H1 (cell line): ENCODE results near the gene UBE2V1. TPM values are rescaled to one million over a fixed set of nuclear protein-coding genes. Genes with fewer than 3 reads are reported as not detected.
A peak's percentile ranks its signal among the peaks of the same experiment; 100 is the strongest.
"Not testable (repeated sequence)": the region's sequence is repeated elsewhere in the genome, so short reads cannot be mapped to it uniquely, and the experiment has no call there.

Experiments used
- CTCF ChIA-PET: fragments of 300-600 bp; sonication (Branson Sonifier 250); formaldehyde crosslinking; loops from one replicate; lab custom pipeline; 2021; ENCODE audit not compliant: partially characterized antibody; lab: Charles Lee
- POLR2A ChIA-PET: fragments of 300-600 bp; sonication (Branson Sonifier 250); formaldehyde crosslinking; loops from one replicate; lab custom pipeline; 2021; ENCODE audit warnings: inconsistent platforms; ENCODE audit not compliant: partially characterized antibody; lab: Charles Lee
- DNase-seq, 2 experiments: peaks; one replicate each; pipeline versions ENCODE4 v3.0.0 to v3.0.0-alpha.2; 2010 to 2022; ENCODE audit warnings: low spot score in 2 of 2, low read depth in 1 of 2, mixed read lengths in 1 of 2
- FAIRE-seq: peaks from 2 replicates; lab custom pipeline; 2011; peaks lifted over from hg19 to GRCh38; lab: Jason Lieb, UNC
- H2AFZ ChIP-seq: 2 replicates; pipeline ENCODE4 v1.8.1; 2012; ENCODE audit warnings: low read length, inconsistent platforms
- H2AK5ac ChIP-seq: 2 replicates; pipeline ENCODE4 v1.6.1; 2013; ENCODE audit warnings: low read depth, low read length
- H2BK120ac ChIP-seq: replicated peaks from 2 replicates; pipeline ENCODE3; 2013; ENCODE audit warnings: low read depth, low read length, inconsistent platforms
- H2BK12ac ChIP-seq: 2 replicates; pipeline ENCODE4 v1.6.1; 2013; ENCODE audit warnings: low read depth, low read length
- H2BK15ac ChIP-seq: 2 replicates; pipeline ENCODE4 v1.6.1; 2013; ENCODE audit warnings: low read length
- H2BK20ac ChIP-seq: 2 replicates; pipeline ENCODE4 v1.6.1; 2013; ENCODE audit warnings: low read length
- H2BK5ac ChIP-seq: 2 replicates; pipeline ENCODE4 v1.6.1; 2013; ENCODE audit warnings: low read depth, low read length
- H3K14ac ChIP-seq: 2 replicates; pipeline ENCODE4 v1.6.1; 2013; ENCODE audit warnings: inconsistent platforms; ENCODE audit not compliant: insufficient read length
- H3K18ac ChIP-seq: 2 replicates; pipeline ENCODE4 v1.6.1; 2013; ENCODE audit warnings: low read length; ENCODE audit errors: extremely low read depth
- H3K23ac ChIP-seq: 2 replicates; pipeline ENCODE4 v1.6.1; 2013; ENCODE audit warnings: inconsistent platforms; ENCODE audit not compliant: insufficient read length
- H3K23me2 ChIP-seq: 2 replicates; pipeline ENCODE4 v1.6.1; 2013; ENCODE audit warnings: low read depth, low read length
- H3K27ac ChIP-seq: 2 replicates; pipeline ENCODE4 v1.6.1; 2011; ENCODE audit warnings: low read depth, low read length, inconsistent platforms
- H3K27me3 ChIP-seq, 4 experiments: replicated peaks in 1 of 4; 1 replicate in 1 of 4; 2 replicates in 3 of 4; pipeline versions ENCODE4 v1.6.1 to v1.8.1; 2011 to 2013; ENCODE audit warnings: low read length in 3 of 4, mild to moderate bottlenecking in 3 of 4, inconsistent platforms in 2 of 4, mixed read lengths in 2 of 4, moderate library complexity in 1 of 4; ENCODE audit not compliant: control insufficient read depth in 3 of 4, insufficient read depth in 3 of 4; ENCODE audit errors: extremely low read depth in 1 of 4
- H3K36me3 ChIP-seq, 4 experiments: 2 replicates each; pipeline versions ENCODE4 v1.6.1 to v1.8.1; 2011 to 2013; ENCODE audit warnings: mild to moderate bottlenecking in 4 of 4, low read length in 3 of 4, moderate library complexity in 2 of 4, control low read depth in 1 of 4, inconsistent platforms in 1 of 4; ENCODE audit not compliant: insufficient read depth in 4 of 4, control insufficient read depth in 2 of 4
- H3K4ac ChIP-seq: replicated peaks from 2 replicates; pipeline ENCODE3; 2013; ENCODE audit warnings: low read length, low read depth, mixed read lengths, inconsistent platforms; ENCODE audit not compliant: insufficient read length
- H3K4me1 ChIP-seq, 4 experiments: replicated peaks in 1 of 4; 1 replicate in 1 of 4; 2 replicates in 3 of 4; pipeline versions ENCODE4 v1.6.1 to v1.8.1; 2011 to 2013; ENCODE audit warnings: low read length in 3 of 4, inconsistent platforms in 2 of 4, mixed read lengths in 1 of 4; ENCODE audit not compliant: insufficient read depth in 4 of 4, control insufficient read depth in 3 of 4
- H3K4me2 ChIP-seq, 2 experiments: 2 replicates each; pipeline versions ENCODE4 v1.6.1 to v1.8.1; 2011 to 2013; ENCODE audit warnings: low read depth in 2 of 2, low read length in 2 of 2, control low read depth in 1 of 2, inconsistent platforms in 1 of 2, mild to moderate bottlenecking in 1 of 2; ENCODE audit not compliant: insufficient read depth in 1 of 2
- H3K4me3 ChIP-seq, 4 experiments: fragments of 200-600, 300-600 bp in 1 of 4; sonication (generic), shearing (Covaris generic), sonication (Bioruptor Twin) in 1 of 4; 2 replicates each; pipeline versions ENCODE4 v1.5.1 to v1.8.1; 2011 to 2016; ENCODE audit warnings: low read length in 4 of 4, low read depth in 3 of 4, control low read depth in 2 of 4, inconsistent platforms in 2 of 4, mild to moderate bottlenecking in 2 of 4, mixed read lengths in 1 of 4, moderate library complexity in 1 of 4; ENCODE audit not compliant: insufficient read depth in 2 of 4; ENCODE audit errors: extremely low read depth in 1 of 4
- H3K56ac ChIP-seq: replicated peaks from 2 replicates; pipeline ENCODE3; 2013; ENCODE audit warnings: low read depth, mild to moderate bottlenecking, mixed read lengths, low read length, inconsistent platforms; ENCODE audit not compliant: insufficient read length
- H3K79me1 ChIP-seq: 2 replicates; pipeline ENCODE4 v1.6.1; 2013; ENCODE audit warnings: low read depth, low read length, control low read depth
- H3K79me2 ChIP-seq, 2 experiments: 2 replicates each; pipeline versions ENCODE4 v1.6.1 to v1.8.1; 2012 to 2013; ENCODE audit warnings: low read length in 2 of 2, mild to moderate bottlenecking in 2 of 2, inconsistent platforms in 1 of 2; ENCODE audit not compliant: insufficient read depth in 2 of 2, control insufficient read depth in 1 of 2
- H3K9ac ChIP-seq, 4 experiments: replicated peaks in 1 of 4; 1 replicate in 1 of 4; 2 replicates in 3 of 4; pipeline versions ENCODE4 v1.6.1 to v1.8.1; 2011 to 2013; ENCODE audit warnings: low read depth in 3 of 4, low read length in 3 of 4, control low read depth in 2 of 4, mild to moderate bottlenecking in 2 of 4, moderate library complexity in 2 of 4, inconsistent platforms in 1 of 4; ENCODE audit errors: extremely low read depth in 1 of 4
- H3K9me3 ChIP-seq, 2 experiments: 2 replicates each; pipeline versions ENCODE4 v1.6.1 to v1.8.1; 2012 to 2013; ENCODE audit warnings: mild to moderate bottlenecking in 2 of 2, moderate library complexity in 2 of 2, control low read depth in 1 of 2, inconsistent platforms in 1 of 2, low read depth in 1 of 2, low read length in 1 of 2, mixed read lengths in 1 of 2; ENCODE audit not compliant: insufficient read depth in 2 of 2
- H4K20me1 ChIP-seq, 2 experiments: replicated peaks in 1 of 2; 2 replicates each; pipeline versions ENCODE3 to v1.8.1; 2011 to 2013; ENCODE audit warnings: inconsistent platforms in 2 of 2, low read length in 2 of 2, mild to moderate bottlenecking in 1 of 2; ENCODE audit not compliant: insufficient read depth in 2 of 2, control insufficient read depth in 1 of 2
- H4K5ac ChIP-seq: 2 replicates; pipeline ENCODE4 v1.6.1; 2013; ENCODE audit warnings: low read length, low read depth, mixed read lengths, inconsistent platforms; ENCODE audit not compliant: insufficient read length
- H4K8ac ChIP-seq: 2 replicates; pipeline ENCODE4 v1.8.0; 2013; ENCODE audit warnings: mild to moderate bottlenecking, moderate library complexity, low read length, inconsistent platforms; ENCODE audit not compliant: insufficient read depth; ENCODE audit errors: extremely low read depth
- H4K91ac ChIP-seq: replicated peaks from 2 replicates; pipeline ENCODE3; 2013; ENCODE audit warnings: low read length, mixed read lengths, inconsistent platforms; ENCODE audit not compliant: insufficient read length
- POLR2AphosphoS5 ChIP-seq: IDR thresholded peaks from 2 replicates; pipeline ENCODE4 v1.6.1; 2011; ENCODE audit warnings: low read depth, low read length
- WGBS, 2 experiments: shearing (Covaris generic) in 1 of 2; methylation state at CpG; one replicate each; pipeline versions ENCODE4 v1.1.6 to v1.1.7; 2013 to 2015; ENCODE audit warnings: low lambda C conversion rate in 2 of 2, mixed read lengths in 2 of 2, inconsistent platforms in 1 of 2, low coverage in 1 of 2, missing lambda C conversion rate in 1 of 2; ENCODE audit not compliant: insufficient replicate concordance in 2 of 2, insufficient coverage in 1 of 2, insufficient read length in 1 of 2; ENCODE audit errors: extremely low coverage in 1 of 2, missing lambda C conversion rate in 1 of 2; 5-methylcytosine and 5-hydroxymethylcytosine counted together
- polyA plus RNA-seq, 7 experiments: library from polyadenylated mRNA; depleted of rRNA in 3 of 7; stranded (reverse) in 5 of 7; unstranded in 2 of 7; fragments of >200 nt in 5 of 7; fragments of 200-250 nt in 2 of 7; gene quantifications; 1 replicate in 5 of 7; 2 replicates in 1 of 7; 4 replicates in 1 of 7; pipeline versions ENCODE4 v1.2.1 to v1.2.3, GENCODE V29; 2011 to 2013; ENCODE audit warnings: missing spikeins in 2 of 7, mixed read lengths in 2 of 7
- total RNA-seq: library from RNA; stranded (reverse); fragmentation: NEBNext Ultra II Directional; extraction: Animal tissue kit (Norgen Biotek cat#: 25700); gene quantifications from 2 replicates; pipeline ENCODE4 v1.2.1, GENCODE V29; 2021

The UBE2V1 gene
- total and polyA plus RNA-seq, 2 of the 8 experiments (the other 6 are each of a cell fraction or from before 2014, with no cell fraction given) = 141 to 184 TPM

GRCh38 chr20:50102551-50102950 lies 10.4 kb downstream of the UBE2V1 start:
- not testable (repeated sequence) for H2BK20ac ChIP-seq, H2BK15ac ChIP-seq, H3K4me3 ChIP-seq, H2AFZ ChIP-seq, H3K27me3 ChIP-seq, H2BK5ac ChIP-seq, H3K14ac ChIP-seq, H2AK5ac ChIP-seq, H4K91ac ChIP-seq, H3K4me2 ChIP-seq, H2BK120ac ChIP-seq, H3K27ac ChIP-seq, H3K23me2 ChIP-seq, H3K56ac ChIP-seq, H3K23ac ChIP-seq
- H4K20me1 ChIP-seq = peaks cover 14% of the 10 kb centered on the region in 2 experiments
- H3K79me1 ChIP-seq = peaks cover 12% of the 10 kb centered on the region
- POLR2A ChIA-PET = interaction anchor here (1.5 to 8.8 kb wide), 2 partner anchors 11 to 18 kb away, joined by 5 to 87 read pairs; partner anchors contain the start of gene UBE2V1
- peaks cover 0 to 11% (median 8%) of the 10 kb centered on the region in 4 experiments; a peak in 5 of 7 replicates for H3K4me1 ChIP-seq
- peaks cover 27 to 97% of the 10 kb centered on the region in 2 experiments for H3K79me2 ChIP-seq
- 91% methylated on average over 14 of the region's 14 CpGs; no CpG with 5 or more reads in 1 of the 2 experiments for WGBS, 2 experiments
- peaks cover 0 to 10% (median 0%) of the 10 kb centered on the region in 4 experiments; a peak in 1 of 8 replicates for H3K36me3 ChIP-seq
- CTCF ChIA-PET = interaction anchor here (0.6 to 2.7 kb wide), 4 partner anchors 16 to 139 kb away, joined by 3 to 11 read pairs (median 4); no protein-coding TSS in a partner anchor
- peak; percentile 38; the same call in 1 of the 2 replicates for TF ChIP-seq POLR2AphosphoS5
- TF ChIP-seq, all 59 proteins: peak for 1; not testable (repeated sequence) for 58
- H3K9me3 ChIP-seq, H3K9ac ChIP-seq, H2BK12ac ChIP-seq, H4K5ac ChIP-seq, H3K18ac ChIP-seq, FAIRE-seq, DNase-seq, H3K4ac ChIP-seq: not testable (repeated sequence)
- H4K8ac ChIP-seq = peak overlapping the region; percentile 57; the same call in 1 of the 2 replicates
